Right hindlimb (tissue), 1 donor: ENCODE measurements around the gene LONRF2.

Experiments
- DNase-seq: peaks from one replicate; pipeline ENCODE4 v3.0.0-alpha.2; 2018

LONRF2 gene

GRCh38 chr2:100299548-100299947 lies 22.8 kb downstream of the LONRF2 start:
- DNase-seq, result no peak

GRCh38 chr2:100297511-100297910 lies 24.8 kb downstream of the LONRF2 start:
- DNase-seq, result no peak

GRCh38 chr2:100294162-100294497 lies 28.2 kb downstream of the LONRF2 start:
- no peak for DNase-seq

- DNase-seq, result no peak
These were observed 28.8 kb downstream of the LONRF2 start for GRCh38 chr2:100293341-100294161.

GRCh38 chr2:100292022-100292580 lies 30.2 kb downstream of the LONRF2 start:
- no peak for DNase-seq

- DNase-seq, result no peak
These were observed 30.9 kb downstream of the LONRF2 start for GRCh38 chr2:100291152-100291970.

GRCh38 chr2:100290718-100291151 lies 31.6 kb downstream of the LONRF2 start:
- no peak for DNase-seq

- no peak for DNase-seq
These were observed 33.3 kb downstream of the LONRF2 start for GRCh38 chr2:100289020-100289419.

- no peak for DNase-seq
These were observed 36.0 kb downstream of the LONRF2 start for GRCh38 chr2:100286318-100286717.

GRCh38 chr2:100285691-100286090 lies 36.6 kb downstream of the LONRF2 start:
- no peak for DNase-seq

GRCh38 chr2:100285011-100285410 lies 37.3 kb downstream of the LONRF2 start:
- DNase-seq, result no peak

- no peak for DNase-seq
These were observed 38.4 kb downstream of the LONRF2 start for GRCh38 chr2:100283724-100284501.

GRCh38 chr2:100281521-100282438 lies 40.5 kb downstream of the LONRF2 start:
- DNase-seq, result no peak

- DNase-seq, result no peak
These were observed 42.4 kb downstream of the LONRF2 start for GRCh38 chr2:100279586-100280534.

- no peak for DNase-seq
These were observed 43.3 kb downstream of the LONRF2 start for GRCh38 chr2:100278986-100279385.

GRCh38 chr2:100278501-100278900 lies 43.8 kb downstream of the LONRF2 start:
- DNase-seq, result no peak

GRCh38 chr2:100277540-100278207 lies 44.6 kb downstream of the LONRF2 start:
- no peak for DNase-seq

- no peak for DNase-seq
These were observed 45.6 kb downstream of the LONRF2 start for GRCh38 chr2:100276716-100277115.

- DNase-seq, result no peak
These were observed 47.1 kb downstream of the LONRF2 start for GRCh38 chr2:100275200-100275589.

GRCh38 chr2:100274566-100275199 lies 47.6 kb downstream of the LONRF2 start:
- no peak for DNase-seq
